ENCODE measurements around the gene MARCHF2.

Gene MARCHF2

DNA sequence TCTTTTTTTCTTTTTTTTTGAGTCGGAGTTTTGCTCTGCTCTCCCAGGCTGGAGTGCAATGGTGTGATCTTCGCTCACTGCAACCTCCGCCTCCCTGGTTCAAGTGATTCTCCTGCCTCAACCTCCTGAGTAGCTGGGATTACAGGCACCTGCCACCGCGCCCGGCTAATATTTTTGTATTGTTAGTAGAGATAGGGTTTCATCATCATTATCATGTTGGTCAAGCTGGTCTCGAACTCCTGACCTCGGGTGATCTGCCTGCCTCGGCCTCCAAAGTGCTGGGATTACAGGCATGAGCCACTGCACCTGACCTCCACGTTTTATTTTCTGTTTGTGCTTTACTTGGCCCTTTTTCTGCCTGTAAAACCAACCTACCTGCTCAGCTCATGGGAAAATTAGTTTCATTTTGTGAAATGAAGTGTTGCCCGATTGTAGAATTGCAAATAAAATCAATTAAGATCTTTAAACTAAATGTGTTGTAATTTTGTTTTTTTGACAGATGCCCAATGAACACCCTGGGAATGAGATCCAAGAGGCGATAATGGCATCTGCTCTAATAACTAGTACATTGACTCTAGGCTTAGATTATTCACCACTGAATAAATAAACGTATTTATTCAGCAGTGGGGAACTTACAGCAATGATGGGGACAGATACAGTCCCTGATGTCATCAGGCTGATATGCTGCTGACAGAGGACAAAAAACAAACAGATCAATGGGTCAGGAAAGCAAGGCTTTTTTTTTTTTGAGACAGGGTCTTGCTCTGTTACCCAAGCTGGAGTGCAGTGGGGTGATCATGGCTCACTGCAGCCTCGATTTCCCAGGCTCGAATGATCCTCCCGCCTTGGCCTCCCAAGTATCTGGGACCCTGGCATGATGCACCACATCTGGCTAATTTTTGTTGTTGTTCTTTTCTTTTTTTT lies 25.2 kb upstream of the MARCHF2 start:
- no peak for TF ChIP-seq BACH2 (CRISPR knock-in tag; IDR thresholded peaks at IDR 0.05; ENCODE audit: borderline replicate concordance)
- TF ChIP-seq ZC3H10 (CRISPR knock-in tag; IDR thresholded peaks at IDR 0.05): no peak
- no peak for TF ChIP-seq ISL1 (CRISPR knock-in tag; IDR thresholded peaks at IDR 0.05)
- TF ChIP-seq, protein P1, sequence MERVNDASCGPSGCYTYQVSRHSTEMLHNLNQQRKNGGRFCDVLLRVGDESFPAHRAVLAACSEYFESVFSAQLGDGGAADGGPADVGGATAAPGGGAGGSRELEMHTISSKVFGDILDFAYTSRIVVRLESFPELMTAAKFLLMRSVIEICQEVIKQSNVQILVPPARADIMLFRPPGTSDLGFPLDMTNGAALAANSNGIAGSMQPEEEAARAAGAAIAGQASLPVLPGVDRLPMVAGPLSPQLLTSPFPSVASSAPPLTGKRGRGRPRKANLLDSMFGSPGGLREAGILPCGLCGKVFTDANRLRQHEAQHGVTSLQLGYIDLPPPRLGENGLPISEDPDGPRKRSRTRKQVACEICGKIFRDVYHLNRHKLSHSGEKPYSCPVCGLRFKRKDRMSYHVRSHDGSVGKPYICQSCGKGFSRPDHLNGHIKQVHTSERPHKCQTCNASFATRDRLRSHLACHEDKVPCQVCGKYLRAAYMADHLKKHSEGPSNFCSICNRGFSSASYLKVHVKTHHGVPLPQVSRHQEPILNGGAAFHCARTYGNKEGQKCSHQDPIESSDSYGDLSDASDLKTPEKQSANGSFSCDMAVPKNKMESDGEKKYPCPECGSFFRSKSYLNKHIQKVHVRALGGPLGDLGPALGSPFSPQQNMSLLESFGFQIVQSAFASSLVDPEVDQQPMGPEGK (CRISPR knock-in tag; IDR thresholded peaks at IDR 0.05; ENCODE audit: borderline replicate concordance): no peak
- no peak for TF ChIP-seq TOX (CRISPR knock-in tag; IDR thresholded peaks at IDR 0.05; ENCODE audit: borderline replicate concordance)
- no peak for TF ChIP-seq ZFP30 (CRISPR knock-in tag; IDR thresholded peaks at IDR 0.05)
- no peak for TF ChIP-seq ARNTL (CRISPR knock-in tag; IDR thresholded peaks at IDR 0.05; ENCODE audit: borderline replicate concordance, low read depth)
- no peak for TF ChIP-seq TCF4 (CRISPR knock-in tag; IDR thresholded peaks at IDR 0.05; ENCODE audit: borderline replicate concordance)
- TF ChIP-seq ZFP3 (CRISPR knock-in tag; IDR thresholded peaks at IDR 0.05): no peak
- TF ChIP-seq RARB (CRISPR knock-in tag; IDR thresholded peaks at IDR 0.05): no peak
- TF ChIP-seq CREB5 (CRISPR knock-in tag; IDR thresholded peaks at IDR 0.05; ENCODE audit: low read depth): no peak
- no peak for ATAC-seq

DNA sequence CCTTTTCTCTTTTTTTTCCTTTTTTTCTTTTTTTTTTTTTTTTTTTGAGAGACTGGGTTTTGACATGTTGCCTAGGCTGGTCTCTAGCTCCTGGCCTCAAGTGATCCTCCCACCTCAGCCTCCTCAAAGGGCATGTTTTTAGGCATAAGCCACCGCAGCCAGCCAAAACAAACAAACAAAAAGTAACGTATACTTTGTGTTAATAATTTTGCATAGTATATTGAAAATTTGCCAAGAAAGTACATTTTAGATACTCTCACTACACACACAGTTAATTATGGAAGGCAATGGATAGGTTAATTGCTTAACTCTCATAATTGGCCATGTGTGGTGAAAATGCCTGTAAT lies 24.5 kb upstream of the MARCHF2 start:
- no peak for ATAC-seq
- TF ChIP-seq POU6F1 (CRISPR knock-in tag; IDR thresholded peaks at IDR 0.05; ENCODE audit: borderline replicate concordance, low read depth): no peak
- no peak for TF ChIP-seq GLIS3 (CRISPR knock-in tag; IDR thresholded peaks at IDR 0.05)
- no peak for TF ChIP-seq OSR1 (CRISPR knock-in tag; IDR thresholded peaks at IDR 0.05)
- TF ChIP-seq ZFP30 (CRISPR knock-in tag; IDR thresholded peaks at IDR 0.05): no peak
- TF ChIP-seq, protein P1 (CRISPR knock-in tag; IDR thresholded peaks at IDR 0.05; ENCODE audit: borderline replicate concordance): no peak
- no peak for TF ChIP-seq TSHZ2 (CRISPR knock-in tag; IDR thresholded peaks at IDR 0.05)
- TF ChIP-seq ZNF8 (CRISPR knock-in tag; IDR thresholded peaks at IDR 0.05): no peak
- TF ChIP-seq RARB (CRISPR knock-in tag; IDR thresholded peaks at IDR 0.05): no peak
- no peak for TF ChIP-seq ZNF565 (CRISPR knock-in tag; conservative IDR thresholded peaks at IDR 0.05; ENCODE audit: low read depth)
- no peak for TF ChIP-seq ZNF70 (CRISPR knock-in tag; IDR thresholded peaks at IDR 0.05)
- TF ChIP-seq, protein P2, sequence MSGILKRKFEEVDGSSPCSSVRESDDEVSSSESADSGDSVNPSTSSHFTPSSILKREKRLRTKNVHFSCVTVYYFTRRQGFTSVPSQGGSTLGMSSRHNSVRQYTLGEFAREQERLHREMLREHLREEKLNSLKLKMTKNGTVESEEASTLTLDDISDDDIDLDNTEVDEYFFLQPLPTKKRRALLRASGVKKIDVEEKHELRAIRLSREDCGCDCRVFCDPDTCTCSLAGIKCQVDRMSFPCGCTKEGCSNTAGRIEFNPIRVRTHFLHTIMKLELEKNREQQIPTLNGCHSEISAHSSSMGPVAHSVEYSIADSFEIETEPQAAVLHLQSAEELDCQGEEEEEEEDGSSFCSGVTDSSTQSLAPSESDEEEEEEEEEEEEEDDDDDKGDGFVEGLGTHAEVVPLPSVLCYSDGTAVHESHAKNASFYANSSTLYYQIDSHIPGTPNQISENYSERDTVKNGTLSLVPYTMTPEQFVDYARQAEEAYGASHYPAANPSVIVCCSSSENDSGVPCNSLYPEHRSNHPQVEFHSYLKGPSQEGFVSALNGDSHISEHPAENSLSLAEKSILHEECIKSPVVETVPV (CRISPR knock-in tag; IDR thresholded peaks at IDR 0.05): no peak
- TF ChIP-seq PPARA (CRISPR knock-in tag; IDR thresholded peaks at IDR 0.05; ENCODE audit: borderline replicate concordance): no peak
- no peak for TF ChIP-seq ISL1 (CRISPR knock-in tag; IDR thresholded peaks at IDR 0.05)
- no peak for TF ChIP-seq ARNTL (CRISPR knock-in tag; IDR thresholded peaks at IDR 0.05; ENCODE audit: borderline replicate concordance, low read depth)
- TF ChIP-seq CREB5 (CRISPR knock-in tag; IDR thresholded peaks at IDR 0.05; ENCODE audit: low read depth): no peak
- no peak for TF ChIP-seq TCF4 (CRISPR knock-in tag; IDR thresholded peaks at IDR 0.05; ENCODE audit: borderline replicate concordance)
- no peak for TF ChIP-seq BACH2 (CRISPR knock-in tag; IDR thresholded peaks at IDR 0.05; ENCODE audit: borderline replicate concordance)
- TF ChIP-seq ESRRG (CRISPR knock-in tag; IDR thresholded peaks at IDR 0.05): no peak
